ENCODE results near the gene TAF1B. TPM values are rescaled to one million over a fixed set of nuclear protein-coding genes. Genes with fewer than 3 reads are reported as not detected.

TAF1B gene
- total and polyA plus RNA-seq, 10 of the 15 experiments (the other 5 are each of a cell fraction or from before 2014, with no cell fraction given): 8.1 to 18.3 (median 12.4) TPM

DNA sequence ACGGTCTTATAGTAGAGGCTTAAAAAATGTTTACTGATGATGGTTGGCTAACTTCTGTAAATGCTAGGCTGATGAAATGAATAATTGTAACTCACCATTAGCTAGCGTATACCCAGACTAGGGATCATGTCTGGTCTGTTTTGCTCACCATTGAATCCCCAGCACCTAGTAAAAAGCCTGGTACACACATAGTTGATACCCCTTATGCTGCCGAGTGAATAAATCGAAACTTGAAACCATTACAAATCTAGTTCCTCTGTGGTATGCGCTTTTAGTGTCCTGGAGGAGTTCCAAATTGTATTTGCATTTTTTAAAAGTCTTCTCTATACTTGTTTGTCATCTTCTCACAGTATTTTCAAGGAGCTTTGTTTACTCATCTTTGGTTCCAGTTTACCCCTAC, 1.3 kb downstream of the TAF1B start:
- Histone ChIP-seq H4K20me1 (ENCODE audit: control insufficient read depth, insufficient read depth) (no peaks in the 10 kb centered on the region), H3K79me2 (ENCODE audit: control insufficient read depth, insufficient read depth, low read length) (peaks cover 3% of the 10 kb centered on the region; the same call in 1 of the 2 replicates), H3K4me3 (peak overlapping the region; percentile 70), H3K27me3 (replicated peaks in 1 of 2; ENCODE audit: control insufficient read depth in 2 of 2, insufficient read depth in 2 of 2, low read length in 1 of 2) (no peaks in the 10 kb centered on the region), H3K36me3 (ENCODE audit: control insufficient read depth in 2 of 2, insufficient read depth in 2 of 2, low read length in 1 of 2) (no peaks in the 10 kb centered on the region), H3K27ac (ENCODE audit: control insufficient read depth, insufficient read depth) (peak overlapping the region; percentile 40), H3K4me1 (ENCODE audit: control insufficient read depth, insufficient read depth, low read length) (peaks cover 3% of the 10 kb centered on the region; the same call in 1 of the 2 replicates), H3K9me3 (replicated peaks; ENCODE audit: control insufficient read depth, insufficient read depth, low read length) (no peaks in the 10 kb centered on the region), H3K4me2 (ENCODE audit: control insufficient read depth, insufficient read depth) (peak overlapping the region; percentile 65), H3K9ac (ENCODE audit: control insufficient read depth, insufficient read depth, low read length) (peak overlapping the region; percentile 69; the same call in 1 of the 2 replicates), H2AFZ (ENCODE audit: control insufficient read depth, low read depth, low read length) (peak overlapping the region; percentile 60)
- FAIRE-seq: peak; percentile 88
- in situ Hi-C loops (cut with MboI): no loop called here
- ATAC-seq: peak; percentile 55
- intact Hi-C loops (cut with micrococcal nuclease; ENCODE audit: unreplicated experiment): no loop called here
- peak; percentile 51 for DNase-seq (ENCODE audit: low read depth, low spot score)
- no TSS peak for BruUV-seq (replicated peaks)
- ChIA-PET CTCF (interaction anchor here (0.7 to 3.5 kb wide), 8 partner anchors 30 to 232 kb away, joined by 3 to 38 read pairs (median 4); no protein-coding TSS in a partner anchor), SMC1A (ENCODE audit: uncharacterized antibody, unreplicated experiment) (interaction anchor here (0.7 to 2.6 kb wide), 5 partner anchors 9 to 70 kb away, joined by 3 to 14 read pairs (median 3); no protein-coding TSS in a partner anchor), POLR2A (interaction anchor here (0.6 kb wide), 1 partner anchor 565 kb away, joined by 6 read pairs; no protein-coding TSS in a partner anchor), RAD21 (ENCODE audit: unreplicated experiment) (interaction anchor here (1.0 to 1.9 kb wide), 3 partner anchors 30 to 140 kb away, joined by 3 to 8 read pairs (median 4); no protein-coding TSS in a partner anchor)
- 1% methylated on average over 5 of the region's 5 CpGs for WGBS (ENCODE audit: insufficient coverage, insufficient replicate concordance, low lambda C conversion rate, missing lambda C conversion rate)
- TF ChIP-seq RUNX3 (IDR thresholded peaks at IDR 0.05; ENCODE audit: low read length) (peak; percentile 82), POU2F2 (IDR thresholded peaks at IDR 0.05; ENCODE audit: borderline replicate concordance, low read depth, low read length) (peak; percentile 72; the same call in 1 of the 3 replicates), IRF4 (IDR thresholded peaks at IDR 0.05; ENCODE audit: low read depth, low read length) (0 out of 2 replicates have a peak, but pooled peaks have one; percentile 12), SPI1 (IDR thresholded peaks at IDR 0.05; ENCODE audit: borderline replicate concordance, insufficient read depth, low read depth, low read length) (peak; percentile 27; the same call in 1 of the 2 replicates), NR2C1 (IDR thresholded peaks at IDR 0.05) (no peak), LARP7 (IDR thresholded peaks at IDR 0.05) (no peak), ESRRA (IDR thresholded peaks at IDR 0.05; ENCODE audit: low read length) (no peak), ETV6 (conservative IDR thresholded peaks at IDR 0.05 in 1 of 2, IDR thresholded peaks at IDR 0.05 in 1 of 2; ENCODE audit: borderline replicate concordance in 1 of 2, low read depth in 1 of 2) (peak in 1 of 2 experiments; percentile 52; a peak in 1 of 4 replicates), GATAD2B (conservative IDR thresholded peaks at IDR 0.05; ENCODE audit: low read depth) (no peak), NFIC (IDR thresholded peaks at IDR 0.05; ENCODE audit: low read depth, low read length) (peak; percentile 64; the same call in 1 of the 2 replicates), ZNF217 (IDR thresholded peaks at IDR 0.05) (no peak), JUNB (IDR thresholded peaks at IDR 0.05) (peak; percentile 57), FOS (IDR thresholded peaks at IDR 0.05; ENCODE audit: borderline replicate concordance, extremely low read depth, insufficient read length) (no peak)
- TF ChIP-seq, protein P1, sequence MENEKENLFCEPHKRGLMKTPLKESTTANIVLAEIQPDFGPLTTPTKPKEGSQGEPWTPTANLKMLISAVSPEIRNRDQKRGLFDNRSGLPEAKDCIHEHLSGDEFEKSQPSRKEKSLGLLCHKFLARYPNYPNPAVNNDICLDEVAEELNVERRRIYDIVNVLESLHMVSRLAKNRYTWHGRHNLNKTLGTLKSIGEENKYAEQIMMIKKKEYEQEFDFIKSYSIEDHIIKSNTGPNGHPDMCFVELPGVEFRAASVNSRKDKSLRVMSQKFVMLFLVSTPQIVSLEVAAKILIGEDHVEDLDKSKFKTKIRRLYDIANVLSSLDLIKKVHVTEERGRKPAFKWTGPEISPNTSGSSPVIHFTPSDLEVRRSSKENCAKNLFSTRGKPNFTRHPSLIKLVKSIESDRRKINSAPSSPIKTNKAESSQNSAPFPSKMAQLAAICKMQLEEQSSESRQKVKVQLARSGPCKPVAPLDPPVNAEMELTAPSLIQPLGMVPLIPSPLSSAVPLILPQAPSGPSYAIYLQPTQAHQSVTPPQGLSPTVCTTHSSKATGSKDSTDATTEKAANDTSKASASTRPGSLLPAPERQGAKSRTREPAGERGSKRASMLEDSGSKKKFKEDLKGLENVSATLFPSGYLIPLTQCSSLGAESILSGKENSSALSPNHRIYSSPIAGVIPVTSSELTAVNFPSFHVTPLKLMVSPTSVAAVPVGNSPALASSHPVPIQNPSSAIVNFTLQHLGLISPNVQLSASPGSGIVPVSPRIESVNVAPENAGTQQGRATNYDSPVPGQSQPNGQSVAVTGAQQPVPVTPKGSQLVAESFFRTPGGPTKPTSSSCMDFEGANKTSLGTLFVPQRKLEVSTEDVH (IDR thresholded peaks at IDR 0.05; ENCODE audit: low read depth, partially characterized antibody): no peak
- TF ChIP-seq, protein P2, sequence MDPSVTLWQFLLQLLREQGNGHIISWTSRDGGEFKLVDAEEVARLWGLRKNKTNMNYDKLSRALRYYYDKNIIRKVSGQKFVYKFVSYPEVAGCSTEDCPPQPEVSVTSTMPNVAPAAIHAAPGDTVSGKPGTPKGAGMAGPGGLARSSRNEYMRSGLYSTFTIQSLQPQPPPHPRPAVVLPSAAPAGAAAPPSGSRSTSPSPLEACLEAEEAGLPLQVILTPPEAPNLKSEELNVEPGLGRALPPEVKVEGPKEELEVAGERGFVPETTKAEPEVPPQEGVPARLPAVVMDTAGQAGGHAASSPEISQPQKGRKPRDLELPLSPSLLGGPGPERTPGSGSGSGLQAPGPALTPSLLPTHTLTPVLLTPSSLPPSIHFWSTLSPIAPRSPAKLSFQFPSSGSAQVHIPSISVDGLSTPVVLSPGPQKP (IDR thresholded peaks at IDR 0.05; ENCODE audit: low read depth, low read length): no peak
- TF ChIP-seq, protein P3, sequence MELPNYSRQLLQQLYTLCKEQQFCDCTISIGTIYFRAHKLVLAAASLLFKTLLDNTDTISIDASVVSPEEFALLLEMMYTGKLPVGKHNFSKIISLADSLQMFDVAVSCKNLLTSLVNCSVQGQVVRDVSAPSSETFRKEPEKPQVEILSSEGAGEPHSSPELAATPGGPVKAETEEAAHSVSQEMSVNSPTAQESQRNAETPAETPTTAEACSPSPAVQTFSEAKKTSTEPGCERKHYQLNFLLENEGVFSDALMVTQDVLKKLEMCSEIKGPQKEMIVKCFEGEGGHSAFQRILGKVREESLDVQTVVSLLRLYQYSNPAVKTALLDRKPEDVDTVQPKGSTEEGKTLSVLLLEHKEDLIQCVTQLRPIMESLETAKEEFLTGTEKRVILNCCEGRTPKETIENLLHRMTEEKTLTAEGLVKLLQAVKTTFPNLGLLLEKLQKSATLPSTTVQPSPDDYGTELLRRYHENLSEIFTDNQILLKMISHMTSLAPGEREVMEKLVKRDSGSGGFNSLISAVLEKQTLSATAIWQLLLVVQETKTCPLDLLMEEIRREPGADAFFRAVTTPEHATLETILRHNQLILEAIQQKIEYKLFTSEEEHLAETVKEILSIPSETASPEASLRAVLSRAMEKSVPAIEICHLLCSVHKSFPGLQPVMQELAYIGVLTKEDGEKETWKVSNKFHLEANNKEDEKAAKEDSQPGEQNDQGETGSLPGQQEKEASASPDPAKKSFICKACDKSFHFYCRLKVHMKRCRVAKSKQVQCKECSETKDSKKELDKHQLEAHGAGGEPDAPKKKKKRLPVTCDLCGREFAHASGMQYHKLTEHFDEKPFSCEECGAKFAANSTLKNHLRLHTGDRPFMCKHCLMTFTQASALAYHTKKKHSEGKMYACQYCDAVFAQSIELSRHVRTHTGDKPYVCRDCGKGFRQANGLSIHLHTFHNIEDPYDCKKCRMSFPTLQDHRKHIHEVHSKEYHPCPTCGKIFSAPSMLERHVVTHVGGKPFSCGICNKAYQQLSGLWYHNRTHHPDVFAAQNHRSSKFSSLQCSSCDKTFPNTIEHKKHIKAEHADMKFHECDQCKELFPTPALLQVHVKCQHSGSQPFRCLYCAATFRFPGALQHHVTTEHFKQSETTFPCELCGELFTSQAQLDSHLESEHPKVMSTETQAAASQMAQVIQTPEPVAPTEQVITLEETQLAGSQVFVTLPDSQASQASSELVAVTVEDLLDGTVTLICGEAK (IDR thresholded peaks at IDR 0.05; ENCODE audit: borderline replicate concordance): no peak

Measured in GM12878 (cell line).